Measurements from ENCODE around the gene CR1. TPM values are rescaled to one million over a fixed set of nuclear protein-coding genes. Genes with fewer than 3 reads are reported as not detected.

The CR1 gene
- total and polyA plus RNA-seq, 2 of the 8 experiments (the other 6 are each of a cell fraction or from before 2014, with no cell fraction given), result 0.15 to 0.22 TPM

DNA sequence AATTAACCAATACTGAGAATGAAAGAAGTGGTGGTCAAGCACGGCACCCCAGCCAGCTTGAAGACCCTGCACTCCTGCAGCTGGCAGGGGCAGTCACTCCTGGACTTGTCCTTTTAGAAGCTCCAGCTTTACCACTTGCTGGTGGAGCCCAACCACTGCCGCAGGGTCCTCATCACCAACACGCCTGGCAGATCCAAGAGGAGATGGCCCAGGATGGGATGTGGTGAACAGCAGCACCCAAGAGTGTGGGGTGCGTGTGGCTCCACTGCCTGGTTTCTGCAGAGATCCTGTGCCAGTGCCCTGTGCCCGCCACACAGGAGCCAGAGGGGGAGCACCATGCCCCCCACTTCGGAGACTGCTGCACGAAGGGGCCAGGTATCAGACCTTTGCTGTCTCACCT lies 162.5 kb downstream of the CR1 start:
- WGBS, 2 experiments (ENCODE audit: extremely low coverage in 1 of 2, insufficient coverage in 1 of 2, insufficient read length in 1 of 2, insufficient replicate concordance in 2 of 2, low coverage in 1 of 2, low lambda C conversion rate in 2 of 2, missing lambda C conversion rate in 1 of 2), result 81% methylated on average over 6 of the region's 7 CpGs; no CpG with 5 or more reads in 1 of the 2 experiments
- no peak overlapping the region for H3K4me2 ChIP-seq (ENCODE audit: insufficient read depth in 1 of 2, low read depth in 2 of 2, low read length in 2 of 2)
- H3K36me3 ChIP-seq (ENCODE audit: control insufficient read depth in 2 of 4, insufficient read depth in 4 of 4, low read length in 3 of 4), result no peaks in the 10 kb centered on the region; a peak in 1 of 8 replicates
- no peak overlapping the region for H3K14ac ChIP-seq (ENCODE audit: insufficient read length)
- no peak overlapping the region for H2AFZ ChIP-seq (ENCODE audit: low read length)
- H3K4me3 ChIP-seq (ENCODE audit: extremely low read depth in 1 of 4, insufficient read depth in 2 of 4, low read depth in 3 of 4, low read length in 4 of 4), result no peak overlapping the region
- no peak overlapping the region for H3K18ac ChIP-seq (ENCODE audit: extremely low read depth, low read length)
- no peak overlapping the region for H3K9ac ChIP-seq (replicated peaks in 1 of 4; ENCODE audit: extremely low read depth in 1 of 4, low read depth in 3 of 4, low read length in 3 of 4)
- no peaks in the 10 kb centered on the region for H3K23me2 ChIP-seq (ENCODE audit: low read depth, low read length)
- FAIRE-seq, result no peak
- no peak overlapping the region for H4K5ac ChIP-seq (ENCODE audit: insufficient read length, low read depth, low read length)
- no peak overlapping the region for H2BK5ac ChIP-seq (ENCODE audit: low read depth, low read length)
- H2BK12ac ChIP-seq (ENCODE audit: low read depth, low read length), result no peak overlapping the region
- ChIA-PET CTCF (ENCODE audit: partially characterized antibody) (interaction anchor here (1.2 to 2.4 kb wide), 4 partner anchors 14 to 139 kb away, joined by 3 to 12 read pairs (median 8); no protein-coding TSS in a partner anchor), POLR2A (ENCODE audit: partially characterized antibody) (no interaction called here)
- no peaks in the 10 kb centered on the region for H3K27me3 ChIP-seq (replicated peaks in 1 of 4; ENCODE audit: control insufficient read depth in 3 of 4, extremely low read depth in 1 of 4, insufficient read depth in 3 of 4, low read length in 3 of 4)
- no peak for TF ChIP-seq RNF2 (IDR thresholded peaks at IDR 0.05; ENCODE audit: borderline replicate concordance, low read depth, low read length, missing control alignments, poor library complexity, severe bottlenecking)
- TF ChIP-seq POU5F1 (IDR thresholded peaks at IDR 0.05; ENCODE audit: low read depth, low read length), result no peak
- TF ChIP-seq RAD21 (IDR thresholded peaks at IDR 0.05 in 1 of 2, conservative IDR thresholded peaks at IDR 0.05 in 1 of 2; ENCODE audit: low read depth in 2 of 2, low read length in 2 of 2), result no peak
- TF ChIP-seq MAFK (IDR thresholded peaks at IDR 0.05; ENCODE audit: low read depth, low read length), result no peak
- no peak for TF ChIP-seq PHF8 (conservative IDR thresholded peaks at IDR 0.05; ENCODE audit: low read depth, low read length)
- no peak for TF ChIP-seq SAP30 (IDR thresholded peaks at IDR 0.05; ENCODE audit: insufficient read depth, insufficient replicate concordance, low read length)
- no peak for DNase-seq (ENCODE audit: low read depth in 1 of 2, low spot score in 2 of 2)
- no peak overlapping the region for H2BK120ac ChIP-seq (replicated peaks; ENCODE audit: low read depth, low read length)
- H2BK20ac ChIP-seq (ENCODE audit: low read length), result no peak overlapping the region
- no peak overlapping the region for H3K4ac ChIP-seq (replicated peaks; ENCODE audit: insufficient read length, low read depth, low read length)
- no peaks in the 10 kb centered on the region for H3K4me1 ChIP-seq (replicated peaks in 1 of 4; ENCODE audit: control insufficient read depth in 3 of 4, insufficient read depth in 4 of 4, low read length in 3 of 4)
- no peak overlapping the region for H2BK15ac ChIP-seq (ENCODE audit: low read length)
- H4K20me1 ChIP-seq (replicated peaks in 1 of 2; ENCODE audit: control insufficient read depth in 1 of 2, insufficient read depth in 2 of 2, low read length in 2 of 2), result no peaks in the 10 kb centered on the region
- no peaks in the 10 kb centered on the region for H3K79me2 ChIP-seq (ENCODE audit: control insufficient read depth in 1 of 2, insufficient read depth in 2 of 2, low read length in 2 of 2)
- H3K23ac ChIP-seq (ENCODE audit: insufficient read length), result no peak overlapping the region
- H4K8ac ChIP-seq (ENCODE audit: extremely low read depth, insufficient read depth, low read length), result no peak overlapping the region
- no peaks in the 10 kb centered on the region for H3K79me1 ChIP-seq (ENCODE audit: low read depth, low read length)
- no peak overlapping the region for H2AK5ac ChIP-seq (ENCODE audit: low read depth, low read length)
- H3K56ac ChIP-seq (replicated peaks; ENCODE audit: insufficient read length, low read depth, low read length), result no peak overlapping the region
- H3K9me3 ChIP-seq (ENCODE audit: insufficient read depth in 2 of 2, low read depth in 1 of 2, low read length in 1 of 2), result peaks cover 0 to 12% of the 10 kb centered on the region in 2 experiments; a peak in 1 of 4 replicates
- no peak overlapping the region for H4K91ac ChIP-seq (replicated peaks; ENCODE audit: insufficient read length, low read length)
- H3K27ac ChIP-seq (ENCODE audit: low read depth, low read length), result no peak overlapping the region
